HG03108 (cell line): ENCODE data around the gene WNT2B.

Experiments
- ATAC-seq: cut with Tn5 transposase; IDR thresholded peaks from one replicate; pipeline ENCODE4 v1.9.1; 2021; ENCODE audit warnings: moderate library complexity; ENCODE audit not compliant: unreplicated experiment

Gene WNT2B

DNA sequence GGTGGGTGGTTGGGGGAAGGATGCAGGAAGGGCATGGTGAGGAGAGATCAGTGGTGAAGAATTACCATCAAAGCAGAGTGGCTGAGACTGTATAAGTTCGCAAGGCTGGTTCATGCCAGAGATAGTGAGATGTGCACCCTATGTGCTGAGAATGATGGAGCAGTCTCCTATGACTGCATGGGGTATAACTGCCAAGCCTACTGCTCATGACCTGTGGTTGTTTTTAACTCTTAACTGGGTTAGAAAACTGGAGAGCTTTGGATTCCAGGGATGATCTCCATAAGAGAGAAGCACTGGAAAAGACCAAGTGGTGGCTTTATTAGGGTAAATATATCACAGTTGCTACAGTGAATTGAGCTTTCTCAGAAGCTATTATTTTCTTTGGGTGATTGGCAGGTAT, 16.2 kb downstream of the WNT2B start:
- ATAC-seq, result no peak

DNA sequence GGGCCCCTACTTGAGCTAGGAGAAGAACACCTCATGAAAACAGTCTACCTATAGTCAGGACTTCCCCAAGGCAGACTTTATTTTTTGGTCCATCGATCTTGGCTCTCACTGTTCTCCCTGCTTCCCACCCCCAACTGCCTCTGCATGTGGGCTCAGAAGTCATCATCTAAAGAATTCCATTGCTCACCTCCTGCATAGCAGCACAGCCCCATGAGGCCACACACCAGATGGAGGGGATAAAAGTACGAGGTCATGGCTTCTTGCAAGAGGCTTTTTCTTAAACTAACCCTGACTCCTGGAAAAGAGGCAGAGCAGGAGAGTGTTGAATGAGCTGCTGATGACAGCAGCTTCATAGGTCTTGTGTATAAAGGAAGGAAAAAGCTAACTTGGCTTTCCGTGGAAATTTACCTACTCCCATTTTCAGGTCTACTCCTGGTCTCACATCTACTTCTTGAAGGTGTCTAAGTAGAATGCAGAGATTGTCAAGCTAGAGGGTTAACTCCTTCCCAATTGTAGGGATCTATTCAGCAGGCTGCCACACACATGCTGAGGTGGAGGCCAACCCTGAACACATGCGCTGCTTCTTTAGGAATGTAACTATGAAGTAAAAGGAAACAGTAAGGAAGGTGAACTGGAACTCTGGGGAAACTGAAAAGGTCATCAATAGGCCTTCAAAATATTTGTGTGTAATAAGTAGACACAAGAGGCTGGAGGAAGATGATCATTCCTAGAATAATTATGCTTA, 18.7 kb downstream of the WNT2B start:
- ATAC-seq, result no peak

DNA sequence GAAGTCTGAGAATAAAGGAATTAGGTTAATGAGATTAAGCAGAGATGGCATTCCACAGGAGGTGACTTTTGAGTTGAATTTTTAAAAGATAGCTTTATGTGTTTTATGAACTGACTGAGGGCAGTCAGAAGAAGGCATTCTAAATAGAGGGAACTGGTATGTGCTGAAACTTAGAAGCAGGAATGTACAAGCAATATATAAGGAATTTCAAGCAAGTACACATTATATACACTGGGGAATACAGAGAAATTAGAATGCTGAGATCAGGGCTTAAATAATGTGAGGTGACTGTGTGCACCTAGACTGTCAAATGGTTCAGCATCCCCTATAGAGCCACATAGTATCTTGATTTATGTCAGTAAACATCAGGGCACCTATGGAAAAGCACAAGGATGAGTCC, 19.3 kb downstream of the WNT2B start:
- ATAC-seq, result no peak

DNA sequence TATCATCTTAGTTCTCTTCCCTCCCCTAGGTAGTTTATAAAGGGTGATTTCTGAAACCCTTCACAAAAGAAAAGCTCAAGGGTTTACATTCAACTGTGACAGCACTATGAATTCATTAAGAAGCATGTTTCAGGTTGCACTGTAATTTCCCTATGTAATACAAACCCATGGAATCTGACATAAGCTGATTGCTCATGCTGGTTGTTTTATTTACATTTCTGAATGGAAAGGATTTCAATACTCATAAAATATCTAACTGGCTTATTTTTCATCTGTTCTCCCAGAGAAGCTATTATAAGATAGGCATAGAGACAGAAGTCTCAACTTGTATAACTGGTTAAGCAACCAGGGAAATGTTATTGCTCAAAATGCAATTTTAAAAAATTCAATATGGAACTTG, 20.5 kb downstream of the WNT2B start:
- no peak for ATAC-seq

DNA sequence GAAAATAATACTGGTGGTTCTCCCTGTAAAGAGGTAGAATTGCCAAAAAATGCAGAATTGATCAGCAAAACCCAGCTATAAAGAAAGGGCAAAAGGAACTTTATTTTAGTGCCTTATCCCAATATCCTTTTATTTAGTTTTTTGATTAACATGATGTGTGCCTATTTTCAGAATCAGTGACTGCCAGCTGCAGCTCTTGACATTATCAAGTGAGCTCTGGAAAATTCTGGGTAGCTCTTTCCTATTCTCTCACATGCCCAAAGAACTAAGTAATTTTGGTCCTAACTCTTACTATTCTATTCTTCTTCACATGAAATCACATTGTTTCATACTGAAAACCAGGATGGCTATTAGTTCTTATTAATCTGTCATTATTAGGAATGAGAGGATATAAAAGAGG, 22.1 kb downstream of the WNT2B start:
- no peak for ATAC-seq

DNA sequence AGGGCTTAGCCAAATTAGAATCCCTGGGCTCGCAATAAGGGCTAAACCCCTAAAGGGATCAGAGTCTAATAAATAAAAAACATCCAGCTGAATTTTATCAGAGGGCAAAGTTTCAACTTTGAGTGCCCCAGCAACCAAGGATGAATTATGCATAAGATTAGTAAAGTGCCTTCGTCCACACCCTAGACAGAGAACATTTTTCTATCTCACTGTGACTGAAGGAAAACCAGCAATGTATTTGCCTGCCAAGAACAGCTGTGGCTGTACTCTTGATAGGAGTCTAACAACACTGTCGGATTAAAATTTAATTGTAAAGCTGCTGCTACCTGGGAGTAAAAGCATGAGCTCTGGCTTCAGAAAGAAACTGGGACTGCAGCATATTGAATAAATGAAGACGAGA, 23.3 kb downstream of the WNT2B start:
- ATAC-seq, result no peak

DNA sequence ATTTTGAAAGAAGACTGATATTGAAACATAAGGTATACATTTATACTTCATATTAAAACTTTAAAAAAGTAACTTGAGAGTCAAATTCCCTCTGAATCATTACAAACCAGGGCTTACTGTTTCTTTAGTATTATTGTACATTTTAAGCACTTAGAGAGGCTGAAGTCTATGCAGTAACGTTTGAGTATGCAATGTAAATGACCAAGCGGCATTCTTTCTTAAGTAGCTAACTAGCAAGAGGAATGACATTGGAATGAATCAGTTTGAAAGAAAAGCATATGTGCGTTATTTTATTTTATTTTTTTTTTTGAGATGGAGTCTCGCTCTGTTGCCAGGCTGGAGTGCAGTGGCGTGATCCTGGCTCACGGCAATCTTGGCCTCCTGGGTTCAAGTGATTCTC, 24.3 kb downstream of the WNT2B start:
- ATAC-seq, result no peak

DNA sequence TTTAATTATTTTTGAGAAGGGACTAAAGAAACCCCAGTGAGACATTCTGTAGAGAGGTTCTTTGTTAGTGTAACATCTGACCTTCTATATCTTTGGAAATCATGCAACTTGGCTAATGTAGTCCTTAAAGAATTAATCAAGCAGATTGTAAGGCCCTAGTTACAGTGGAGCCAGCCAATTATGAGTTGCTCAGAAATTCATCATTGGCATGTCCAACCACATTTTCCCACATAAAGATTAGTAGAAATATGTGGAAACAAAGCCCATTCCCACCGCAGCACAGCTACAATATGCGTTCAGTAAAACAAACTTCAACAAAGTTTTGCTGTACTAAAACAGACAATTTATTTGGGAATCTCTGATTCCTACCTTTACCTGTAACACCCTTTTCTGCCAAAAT, 27.8 kb downstream of the WNT2B start:
- no peak for ATAC-seq

DNA sequence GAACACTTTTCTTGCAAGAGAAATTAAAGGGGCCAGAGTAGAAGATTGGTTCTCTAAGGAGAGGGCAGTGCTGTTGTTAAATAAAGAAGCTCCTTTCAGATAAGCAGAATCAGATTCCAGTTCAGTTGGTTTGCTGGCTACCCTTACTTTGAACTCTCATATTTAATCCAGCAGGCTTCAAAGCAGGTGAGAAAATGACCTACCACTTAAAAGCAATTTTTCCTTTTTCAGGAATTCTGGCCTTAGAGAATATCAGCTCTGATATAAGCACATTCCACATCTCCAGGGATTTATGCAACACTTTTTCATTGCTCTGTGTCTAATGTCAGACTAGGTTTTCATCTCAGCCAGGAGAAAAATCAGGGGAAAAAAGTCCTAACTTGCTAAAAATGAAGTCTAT, 28.7 kb downstream of the WNT2B start:
- ATAC-seq, result no peak

DNA sequence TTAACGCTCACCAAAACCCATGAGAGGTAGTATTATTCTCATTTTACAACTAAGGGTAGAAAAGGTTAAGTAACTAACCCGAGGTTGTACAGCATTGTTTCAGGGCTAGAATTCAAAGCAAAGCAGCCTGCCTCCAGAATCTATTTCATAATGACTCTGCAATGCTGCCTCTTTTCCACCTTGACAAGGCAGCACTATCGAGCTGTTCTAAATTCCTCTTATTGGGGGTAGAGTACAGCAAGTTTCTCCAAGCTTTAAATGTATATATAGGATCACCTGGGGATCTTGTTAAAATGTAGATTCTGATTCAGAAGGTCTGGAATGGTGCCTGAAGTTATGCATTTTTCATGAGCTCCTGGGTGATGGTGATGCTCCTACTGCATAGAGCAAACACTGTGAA, 30.1 kb downstream of the WNT2B start:
- no peak for ATAC-seq

DNA sequence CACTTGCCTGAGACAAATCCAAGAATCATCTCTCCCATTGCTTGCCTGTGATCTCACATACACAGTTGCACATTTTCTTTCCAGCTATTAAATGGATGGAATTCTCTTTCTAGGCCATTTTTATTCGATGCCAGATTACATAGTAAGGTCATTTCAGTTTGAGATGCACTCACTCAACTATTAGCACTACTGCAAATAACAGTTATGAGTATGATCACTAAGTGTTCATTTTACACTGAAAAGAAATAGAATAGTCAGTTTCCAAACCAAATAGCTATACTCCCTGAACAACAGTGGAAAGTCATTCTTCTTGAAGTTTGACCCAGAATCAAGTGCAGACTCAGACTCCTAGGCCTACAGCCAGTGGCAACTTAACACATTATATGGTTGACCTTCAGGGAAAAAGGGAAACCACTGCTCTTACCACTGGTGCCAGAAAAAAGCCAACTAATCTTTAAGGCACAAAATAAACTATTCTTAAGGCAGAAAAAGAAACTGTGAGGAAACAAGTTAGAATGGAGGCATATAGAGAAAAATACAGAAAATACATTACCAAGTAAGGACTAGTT, 31.5 kb downstream of the WNT2B start:
- ATAC-seq, result no peak

DNA sequence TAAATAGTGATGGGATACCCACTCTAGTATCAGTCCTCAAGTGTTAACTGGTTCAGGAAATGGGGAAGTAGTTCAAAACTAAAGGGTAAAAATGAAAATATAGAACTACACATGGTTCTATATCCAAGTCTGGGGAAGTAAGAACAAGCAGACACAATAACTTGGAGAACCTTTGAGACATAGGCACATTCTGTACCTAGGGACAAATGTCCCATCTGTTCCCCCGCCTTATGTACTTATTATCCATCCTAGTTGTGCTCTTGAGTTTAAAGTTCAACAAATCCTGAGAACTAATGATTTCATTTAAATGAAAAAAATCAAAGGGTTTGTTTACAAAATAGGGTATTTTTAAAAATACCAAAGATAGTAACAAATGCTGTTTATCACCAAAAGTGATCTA, 32.5 kb downstream of the WNT2B start:
- no peak for ATAC-seq

DNA sequence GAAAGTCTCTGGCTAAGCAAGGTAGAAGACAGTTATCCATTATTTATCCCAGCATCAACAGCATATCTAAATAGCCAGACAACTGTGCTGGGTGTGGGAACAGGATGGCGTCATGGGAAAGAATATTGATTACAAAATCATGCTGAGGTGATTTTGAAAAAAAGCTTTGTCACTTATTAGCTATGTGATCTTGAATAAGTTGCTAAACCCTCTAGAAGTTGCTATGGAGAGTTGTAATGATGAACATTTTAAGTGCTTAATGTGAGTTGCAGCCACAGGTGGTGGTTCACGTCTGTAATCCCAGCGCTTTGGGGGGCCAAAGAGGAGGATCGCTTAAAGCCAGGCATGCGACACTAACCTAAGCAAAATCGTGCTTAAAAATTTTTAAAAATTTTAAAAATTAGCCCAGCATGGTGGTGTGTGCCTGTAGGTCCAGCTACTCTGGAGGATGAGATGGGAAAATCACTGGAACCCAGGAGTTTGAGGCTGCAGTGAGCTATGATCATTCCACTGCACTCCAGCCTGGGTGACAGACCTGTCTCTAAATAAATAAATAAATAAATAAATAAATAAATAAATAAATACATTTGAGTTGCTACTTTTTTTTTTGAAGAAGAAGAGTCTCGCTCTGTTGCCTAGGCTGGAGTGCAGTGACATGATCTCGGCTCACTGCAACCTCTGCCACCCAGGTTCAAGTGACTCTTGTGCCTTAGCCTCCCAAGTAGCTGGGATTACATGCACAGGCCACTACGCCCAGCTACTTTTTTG, 33.6 kb downstream of the WNT2B start:
- ATAC-seq, result no peak

DNA sequence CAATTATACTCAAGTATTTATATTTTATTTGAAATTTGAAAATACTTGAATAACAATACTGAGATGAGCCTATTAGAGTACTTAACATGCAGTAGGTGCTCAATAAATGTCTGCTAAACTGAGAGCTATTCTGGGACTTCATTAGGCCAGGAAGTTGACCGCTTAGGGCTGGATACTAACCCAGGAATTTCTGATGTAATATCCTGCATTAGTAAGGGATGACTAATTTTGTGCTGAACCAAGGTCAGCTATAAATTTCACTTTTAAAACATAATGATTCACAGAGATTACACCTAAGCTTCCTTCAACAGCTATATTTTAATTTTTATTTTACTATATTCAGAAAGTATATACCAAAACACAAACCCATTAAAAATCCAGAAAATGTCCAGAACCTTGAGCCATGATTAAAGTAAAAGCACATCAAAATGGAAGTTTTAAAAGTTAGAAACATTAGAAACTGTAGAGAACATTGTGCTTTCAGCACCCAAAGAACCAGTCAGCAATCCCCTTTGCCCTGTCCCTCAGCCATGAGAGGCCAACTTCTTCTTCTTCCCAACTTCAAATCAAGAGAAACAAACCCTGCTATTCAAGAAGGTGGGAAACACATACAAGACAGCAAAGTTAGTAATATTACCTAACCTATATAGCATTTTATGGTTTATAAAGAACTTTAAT, 35.4 kb downstream of the WNT2B start:
- ATAC-seq, result no peak

DNA sequence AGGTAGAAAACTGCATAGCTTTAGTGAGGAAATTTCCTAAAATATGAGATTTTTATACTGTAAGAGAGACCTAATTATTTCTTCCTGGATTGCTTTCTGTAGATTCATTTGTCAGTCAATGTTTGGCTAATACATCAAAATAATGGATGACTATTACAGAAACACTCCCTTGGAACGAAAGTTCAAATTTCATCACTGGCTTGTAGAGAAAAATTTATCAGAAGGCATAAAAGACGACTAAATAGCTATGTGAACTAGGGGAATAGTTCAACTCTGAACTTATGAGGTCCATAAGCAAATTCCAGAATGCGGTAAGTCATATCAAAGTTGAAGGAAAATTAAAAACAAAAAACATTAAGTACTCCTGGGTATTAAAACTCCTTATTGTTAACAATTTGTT, 36.0 kb downstream of the WNT2B start:
- ATAC-seq, result no peak

DNA sequence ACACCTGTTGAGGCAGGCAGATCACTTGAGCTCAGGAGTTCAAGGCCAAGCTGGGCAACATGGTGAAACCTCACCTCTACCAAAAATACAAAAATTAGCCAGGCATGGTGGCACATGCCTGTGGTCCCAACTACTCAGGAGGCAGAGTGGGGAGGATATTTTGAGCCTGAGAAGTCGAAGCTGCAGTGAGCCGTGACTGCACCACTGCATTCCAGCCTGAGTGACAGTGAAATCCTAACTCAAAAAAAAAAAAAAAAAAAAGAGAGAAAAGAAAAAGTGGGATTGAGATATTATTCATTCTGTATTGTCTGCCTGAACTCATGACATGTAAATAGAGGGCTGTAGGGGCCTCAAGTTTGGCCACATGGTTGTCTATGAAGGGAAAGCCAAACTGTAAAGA, 37.3 kb downstream of the WNT2B start:
- no peak for ATAC-seq

DNA sequence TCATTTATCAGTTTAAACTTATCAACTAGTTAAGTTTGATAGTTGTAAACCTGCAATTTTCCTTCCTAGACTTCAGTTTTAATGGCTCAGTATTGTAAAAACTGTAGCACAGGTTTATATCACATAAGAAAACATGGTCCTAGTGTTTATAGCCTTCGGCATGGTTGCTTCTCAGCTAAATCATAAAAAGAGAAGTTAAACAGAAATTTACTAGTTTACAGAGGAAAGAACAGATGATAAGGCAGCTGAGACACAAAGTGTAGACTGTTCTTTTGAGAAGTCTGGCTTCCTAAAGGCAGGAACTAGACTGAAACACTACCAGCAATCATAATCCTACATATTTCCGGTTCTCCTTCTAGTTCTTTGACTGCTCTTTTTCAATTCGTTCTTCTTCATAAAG, 39.8 kb downstream of the WNT2B start:
- ATAC-seq, result no peak

DNA sequence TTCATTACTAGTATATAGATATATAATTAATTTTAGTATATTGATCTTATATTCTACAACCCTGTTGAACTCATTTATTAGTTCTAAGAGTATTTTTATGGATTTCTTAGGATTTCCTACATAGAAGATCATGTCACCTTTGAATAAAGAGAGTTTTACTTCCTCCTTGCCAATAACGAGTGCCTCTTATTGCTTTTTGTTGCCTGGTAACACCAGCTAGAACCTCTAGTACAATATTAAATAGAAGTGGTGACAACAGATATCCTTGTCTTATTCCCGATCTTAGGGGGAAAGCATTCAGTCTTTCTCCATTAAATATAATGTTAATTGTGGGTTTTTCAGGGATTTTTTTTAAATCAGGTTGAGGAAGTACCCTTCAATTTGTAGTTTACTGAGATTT, 40.8 kb downstream of the WNT2B start:
- no peak for ATAC-seq

DNA sequence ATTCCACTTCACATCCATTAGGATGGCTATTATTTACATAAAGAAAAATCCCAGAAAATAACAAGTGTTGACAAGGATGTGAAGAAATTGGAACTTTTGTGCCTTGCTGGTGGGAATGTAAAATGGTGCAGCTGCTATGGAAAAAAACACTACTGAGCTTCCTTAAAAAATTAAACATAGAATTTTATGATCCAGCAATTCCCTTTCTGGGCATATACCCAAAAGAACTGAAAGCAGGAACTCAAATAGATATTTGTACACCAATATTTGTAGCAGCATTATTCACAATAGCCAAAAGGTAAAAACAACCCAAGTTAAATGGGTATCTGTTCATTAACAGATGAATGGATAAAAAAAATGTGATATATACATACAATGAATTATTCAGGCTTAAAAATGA, 45.6 kb downstream of the WNT2B start:
- ATAC-seq, result no peak

DNA sequence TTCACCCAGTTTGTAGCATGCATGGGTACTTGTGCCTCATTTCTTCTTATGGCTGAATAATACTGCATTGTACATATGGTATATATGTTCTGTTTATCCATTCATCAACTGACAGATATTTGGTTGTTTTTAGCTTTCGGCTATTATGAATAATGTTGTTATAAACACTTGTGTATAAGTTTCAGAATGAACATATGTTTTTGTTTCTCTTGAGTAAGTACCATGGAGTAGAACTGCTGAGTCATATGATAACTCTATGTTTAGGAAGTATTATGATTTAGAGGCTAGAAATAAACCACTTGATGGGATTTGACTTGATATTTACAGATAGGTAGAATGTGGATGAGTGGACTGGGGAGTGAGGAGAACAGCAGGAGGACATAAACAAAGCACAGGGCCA, 48.6 kb downstream of the WNT2B start:
- ATAC-seq, result no peak

DNA sequence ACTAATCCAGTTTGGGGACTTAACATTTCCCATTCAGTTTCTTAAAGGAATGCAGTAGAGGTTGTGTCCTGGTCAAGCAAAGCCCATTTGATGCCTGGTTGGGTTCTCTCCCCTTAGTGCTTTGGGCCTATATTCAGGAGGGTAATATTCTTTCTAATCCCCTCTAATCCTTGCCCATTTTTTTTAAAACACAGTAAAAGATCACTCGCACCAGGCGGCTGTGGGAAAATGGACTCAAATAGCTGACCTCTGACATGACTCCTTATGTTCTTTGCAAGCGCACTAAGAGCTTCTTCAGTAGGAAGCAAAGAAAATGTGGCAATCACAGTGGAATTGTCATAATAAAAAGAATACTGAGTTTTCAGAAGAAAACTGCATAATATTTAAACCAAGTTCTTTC, 49.9 kb downstream of the WNT2B start:
- ATAC-seq, result no peak

DNA sequence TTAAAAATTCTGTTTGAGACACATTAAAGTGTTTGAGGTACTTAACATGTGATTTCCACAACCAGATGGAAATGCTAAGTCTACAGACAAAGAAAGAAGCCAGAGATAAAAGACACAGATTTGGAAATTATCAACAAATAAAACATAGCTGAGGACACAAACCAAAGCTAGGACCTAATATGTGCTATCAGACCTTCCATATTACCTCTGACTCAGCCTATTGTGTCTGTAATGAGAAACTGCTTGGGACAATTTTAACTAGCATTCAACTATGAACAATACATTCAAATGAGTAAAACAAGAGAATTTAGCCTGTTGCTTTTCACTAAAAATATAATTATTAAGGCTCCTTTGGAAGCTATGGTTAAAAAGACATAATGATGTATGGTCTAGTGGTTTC, 54.6 kb downstream of the WNT2B start:
- no peak for ATAC-seq
